Measurements from ENCODE around the gene ZNF77.
A peak's percentile ranks its signal among the peaks of the same experiment; 100 is the strongest.

Gene ZNF77

GRCh38 chr19:2905918-2906519, 38.8 kb downstream of the ZNF77 start:
- TF ChIP-seq EGR1 (IDR thresholded peaks at IDR 0.05) = no peak

GRCh38 chr19:2902590-2903218, 42.1 kb downstream of the ZNF77 start:
- TF ChIP-seq TEAD4 (IDR thresholded peaks at IDR 0.05) = no peak
- TF ChIP-seq EGR1 (IDR thresholded peaks at IDR 0.05) = no peak
- no peak for TF ChIP-seq EP300 (IDR thresholded peaks at IDR 0.05; ENCODE audit: borderline replicate concordance)
- no peak for TF ChIP-seq NFIC (IDR thresholded peaks at IDR 0.05)
- no peak for TF ChIP-seq FOXM1 (IDR thresholded peaks at IDR 0.05; ENCODE audit: borderline replicate concordance, low read depth)
- TF ChIP-seq REST (IDR thresholded peaks at IDR 0.05; ENCODE audit: low read depth) = no peak
- TF ChIP-seq CREB1 (IDR thresholded peaks at IDR 0.05; ENCODE audit: low read depth) = no peak
- TF ChIP-seq TAF1 (IDR thresholded peaks at IDR 0.05; ENCODE audit: low read depth) = no peak
- TF ChIP-seq MAX (IDR thresholded peaks at IDR 0.05) = no peak
- TF ChIP-seq ZBTB7A (IDR thresholded peaks at IDR 0.05; ENCODE audit: low read depth) = no peak
- TF ChIP-seq CEBPB (IDR thresholded peaks at IDR 0.05) = no peak
- TF ChIP-seq RAD21 (IDR thresholded peaks at IDR 0.05; ENCODE audit: low read depth) = no peak
- TF ChIP-seq USF1 (IDR thresholded peaks at IDR 0.05) = no peak
- TF ChIP-seq YY1 (IDR thresholded peaks at IDR 0.05; ENCODE audit: low read depth) = no peak
- no peak for TF ChIP-seq TCF12 (IDR thresholded peaks at IDR 0.05; ENCODE audit: low read depth)

GRCh38 chr19:2900296-2901252, 44.2 kb downstream of the ZNF77 start, which contains the start of gene ZNF57:
ZNF57 (plus strand) TSS chr19:2900928; CDS start chr19:2901046, 118 bp downstream.
- TF ChIP-seq ZBTB7A (IDR thresholded peaks at IDR 0.05; ENCODE audit: low read depth) = peak; percentile 69; the same call in 1 of the 2 replicates
- peak; percentile 70 for TF ChIP-seq EGR1 (IDR thresholded peaks at IDR 0.05)
- 0 out of 2 replicates have a peak, but pooled peaks have one; percentile 39 for TF ChIP-seq USF1 (IDR thresholded peaks at IDR 0.05)
- peak; percentile 90 for TF ChIP-seq MAX (IDR thresholded peaks at IDR 0.05)
- peak; percentile 54 for TF ChIP-seq NFIC (IDR thresholded peaks at IDR 0.05)
- TF ChIP-seq YY1 (IDR thresholded peaks at IDR 0.05; ENCODE audit: low read depth) = no peak
- TF ChIP-seq CREB1 (IDR thresholded peaks at IDR 0.05; ENCODE audit: low read depth) = 0 out of 2 replicates have a peak, but pooled peaks have one; percentile 7
- no peak; the same call in 1 of the 2 replicates for TF ChIP-seq TEAD4 (IDR thresholded peaks at IDR 0.05)
- no peak for TF ChIP-seq TCF12 (IDR thresholded peaks at IDR 0.05; ENCODE audit: low read depth)
- no peak for TF ChIP-seq CEBPB (IDR thresholded peaks at IDR 0.05)
- peak; percentile 39; the same call in 1 of the 2 replicates for TF ChIP-seq TAF1 (IDR thresholded peaks at IDR 0.05; ENCODE audit: low read depth)
- no peak for TF ChIP-seq RAD21 (IDR thresholded peaks at IDR 0.05; ENCODE audit: low read depth)
- TF ChIP-seq FOXM1 (IDR thresholded peaks at IDR 0.05; ENCODE audit: borderline replicate concordance, low read depth) = no peak
- no peak for TF ChIP-seq EP300 (IDR thresholded peaks at IDR 0.05; ENCODE audit: borderline replicate concordance)
- TF ChIP-seq REST (IDR thresholded peaks at IDR 0.05; ENCODE audit: low read depth) = no peak

GRCh38 chr19:2896694-2897093, 48.1 kb downstream of the ZNF77 start:
- TF ChIP-seq TCF12 (IDR thresholded peaks at IDR 0.05; ENCODE audit: low read depth) (no peak), MAX (IDR thresholded peaks at IDR 0.05) (no peak), NFIC (IDR thresholded peaks at IDR 0.05) (no peak), REST (IDR thresholded peaks at IDR 0.05; ENCODE audit: low read depth) (no peak), RAD21 (IDR thresholded peaks at IDR 0.05; ENCODE audit: low read depth) (no peak), EP300 (IDR thresholded peaks at IDR 0.05; ENCODE audit: borderline replicate concordance) (no peak), USF1 (IDR thresholded peaks at IDR 0.05) (no peak), TAF1 (IDR thresholded peaks at IDR 0.05; ENCODE audit: low read depth) (no peak), CREB1 (IDR thresholded peaks at IDR 0.05; ENCODE audit: low read depth) (no peak), TEAD4 (IDR thresholded peaks at IDR 0.05) (no peak), FOXM1 (IDR thresholded peaks at IDR 0.05; ENCODE audit: borderline replicate concordance, low read depth) (no peak), CEBPB (IDR thresholded peaks at IDR 0.05) (no peak), YY1 (IDR thresholded peaks at IDR 0.05; ENCODE audit: low read depth) (no peak), ZBTB7A (IDR thresholded peaks at IDR 0.05; ENCODE audit: low read depth) (no peak), EGR1 (IDR thresholded peaks at IDR 0.05) (no peak)

All from Ishikawa (cell line).